HG02623 (cell line): ENCODE results near the gene SLC37A3.
"Not testable (repeated sequence)": the region's sequence is repeated elsewhere in the genome, so short reads cannot be mapped to it uniquely, and the experiment has no call there.

Source experiments
- ATAC-seq: cut with Tn5 transposase; IDR thresholded peaks from one replicate; pipeline ENCODE4 v1.9.1; 2021; ENCODE audit warnings: moderate library complexity; ENCODE audit not compliant: unreplicated experiment

SLC37A3 gene

DNA sequence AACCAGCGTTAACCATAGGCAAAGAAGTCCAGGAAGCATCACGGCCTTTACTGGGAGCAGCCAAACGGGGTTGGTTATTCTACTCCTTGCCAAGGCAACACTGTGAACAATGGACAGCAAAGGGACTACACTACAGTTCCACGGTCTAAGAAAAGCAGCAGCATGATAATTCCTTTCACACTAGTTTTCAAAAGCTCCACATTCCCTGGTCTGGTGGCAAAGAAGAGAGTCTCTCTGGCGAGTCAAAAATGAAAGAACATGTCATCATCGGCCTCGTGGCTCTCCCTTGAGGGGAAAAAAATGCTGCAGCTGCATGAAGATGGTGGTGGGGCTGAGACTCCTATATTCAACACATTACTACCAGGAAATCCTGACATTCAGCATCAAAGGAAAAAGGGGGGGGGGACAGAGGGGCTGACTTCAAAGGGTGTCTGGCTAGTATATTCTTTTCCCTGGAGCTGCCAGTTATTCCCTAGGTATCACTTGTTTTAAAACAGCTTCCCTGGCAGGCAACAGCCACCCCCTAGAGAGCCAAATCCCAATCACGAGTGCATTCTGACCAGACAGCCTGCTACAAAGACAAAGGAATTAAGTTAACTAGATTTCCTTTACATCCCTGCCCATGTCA, 49.1 kb downstream of the SLC37A3 start:
- ATAC-seq, result no peak

- ATAC-seq, result no peak
These were observed 50.0 kb downstream of the SLC37A3 start for GRCh38 chr7:140348161-140348849.

DNA sequence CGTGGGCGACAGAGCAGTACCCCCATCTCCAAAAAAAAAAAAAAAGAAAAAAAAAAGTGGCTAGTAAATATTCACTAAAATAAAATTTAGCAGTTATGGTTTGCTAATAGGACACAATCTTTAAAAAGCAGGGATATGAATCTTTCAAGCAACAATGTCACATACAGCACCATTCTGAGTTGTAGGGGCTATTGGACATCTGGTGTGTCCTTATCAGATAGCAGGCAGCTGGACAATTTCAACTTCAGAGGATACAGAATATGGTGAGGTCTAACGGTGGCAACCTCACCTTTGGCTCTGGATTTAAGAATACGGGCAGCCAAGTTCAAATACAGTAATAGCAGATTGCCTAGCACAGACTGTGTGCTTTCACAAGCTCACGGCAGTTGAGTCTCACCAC, 51.1 kb downstream of the SLC37A3 start:
- no peak for ATAC-seq

DNA sequence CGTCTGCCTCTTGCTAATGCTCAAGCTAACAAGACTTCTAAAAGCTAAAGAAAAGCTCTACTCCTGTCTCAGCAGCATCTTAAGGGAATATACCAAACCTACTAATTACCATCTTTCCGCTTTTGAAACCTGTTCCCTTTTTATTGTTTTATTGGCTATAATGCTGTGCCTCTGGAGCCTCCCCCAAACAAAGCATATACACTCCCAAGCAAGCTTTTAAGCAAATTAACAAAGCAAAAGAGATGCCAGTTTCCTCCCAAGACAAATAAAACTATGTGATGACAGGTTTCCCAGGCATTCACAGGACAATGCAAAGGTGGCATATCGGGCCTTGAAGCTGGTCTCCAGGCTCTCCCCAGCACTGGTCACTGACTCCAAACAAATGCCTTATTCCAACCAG, 52.9 kb downstream of the SLC37A3 start:
- ATAC-seq, result no peak

- ATAC-seq, result no peak
These were observed 55.4 kb downstream of the SLC37A3 start for GRCh38 chr7:140342727-140343514.

- ATAC-seq, result not testable (repeated sequence)
These were observed 59.4 kb downstream of the SLC37A3 start for GRCh38 chr7:140338959-140339358.

DNA sequence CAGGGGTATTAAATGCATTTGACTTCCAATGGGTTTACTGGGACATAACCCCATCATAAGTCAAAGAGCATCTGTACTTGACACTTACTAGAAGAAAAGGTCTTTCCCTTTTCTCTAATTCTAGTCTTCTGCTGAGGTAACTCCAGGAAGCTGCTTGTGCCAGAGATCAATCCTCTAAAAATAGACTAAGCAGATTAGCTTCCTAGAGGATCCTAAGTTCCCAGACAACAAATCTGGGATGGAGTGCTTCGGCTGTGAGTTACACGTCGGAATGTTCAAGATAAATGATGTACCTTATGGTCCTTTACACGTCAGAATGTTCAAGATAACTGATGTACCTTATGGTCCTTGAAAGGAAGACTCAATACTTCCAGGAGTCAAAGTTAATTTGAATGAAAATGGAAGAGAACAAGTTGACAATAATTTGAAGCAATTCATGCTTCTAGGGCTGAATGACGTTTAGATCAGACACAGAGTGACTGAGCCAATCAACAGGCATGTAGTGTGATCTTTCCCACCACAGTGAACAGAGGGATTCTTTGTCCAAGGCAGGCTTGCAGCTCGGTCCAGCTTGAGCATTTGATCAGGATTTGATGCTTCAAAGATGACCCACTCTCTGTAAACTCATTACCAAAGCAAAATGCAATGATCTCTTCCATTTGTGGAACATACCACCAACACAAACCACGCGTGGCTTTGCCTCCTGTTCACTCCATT, 63.8 kb downstream of the SLC37A3 start:
- no peak for ATAC-seq

DNA sequence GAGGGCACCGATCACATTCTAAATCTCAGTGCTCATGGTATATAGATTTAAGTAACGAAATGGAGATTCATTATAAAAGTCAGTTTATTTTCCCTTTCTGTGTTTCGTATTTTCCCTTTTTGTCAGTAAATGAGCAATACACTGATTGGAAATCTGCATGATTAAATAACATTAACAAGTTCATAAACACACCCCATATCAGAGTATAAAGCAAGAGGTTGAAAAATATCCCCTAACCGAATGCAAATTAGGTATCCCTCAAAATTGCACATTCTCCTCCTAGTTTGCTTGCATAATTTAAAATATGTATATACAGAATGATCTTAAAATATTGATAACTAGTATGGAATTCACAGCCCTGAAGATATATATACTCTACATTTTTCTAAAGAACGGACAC, 64.6 kb downstream of the SLC37A3 start:
- no peak for ATAC-seq

DNA sequence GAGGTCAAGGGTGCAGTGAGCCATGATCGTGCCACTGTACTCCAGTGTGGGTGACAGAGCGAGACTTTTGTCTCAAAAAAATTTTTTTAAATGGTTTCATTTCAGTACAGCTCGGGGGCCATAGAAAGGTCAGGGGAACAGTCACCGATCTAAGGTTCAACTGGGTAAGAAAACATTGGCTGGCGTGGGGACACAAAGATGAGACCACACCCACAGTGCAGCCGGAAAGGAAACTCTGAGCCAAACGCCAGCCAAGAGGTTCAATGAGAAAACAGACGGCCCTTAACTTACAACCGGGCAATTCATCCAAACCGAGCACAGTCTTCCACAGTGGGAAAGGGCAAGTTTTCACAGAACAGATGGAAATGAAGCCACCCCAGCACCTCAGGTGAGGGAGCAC, 65.1 kb downstream of the SLC37A3 start:
- ATAC-seq, result no peak

DNA sequence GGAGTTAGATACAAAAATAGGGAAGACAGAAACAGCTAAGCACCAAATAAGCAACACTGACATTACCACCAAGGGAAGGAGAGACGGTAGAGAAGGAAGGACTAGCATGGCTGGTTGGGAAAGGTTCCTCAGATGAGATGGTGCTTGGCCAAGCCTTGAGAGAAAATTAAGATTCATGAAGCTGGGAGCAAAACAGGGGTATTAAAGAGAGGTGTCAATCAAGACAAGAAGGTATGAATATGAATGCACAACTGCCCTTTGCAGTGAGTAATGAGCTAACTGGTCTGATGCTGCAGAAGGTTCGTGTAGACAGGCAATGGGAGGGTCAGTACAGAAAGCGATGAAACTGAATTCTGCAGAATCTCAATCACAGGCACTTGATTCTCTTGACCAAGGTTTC, 67.7 kb downstream of the SLC37A3 start:
- ATAC-seq, result no peak

GRCh38 chr7:140330128-140330527, 68.2 kb downstream of the SLC37A3 start:
- ATAC-seq, result no peak

DNA sequence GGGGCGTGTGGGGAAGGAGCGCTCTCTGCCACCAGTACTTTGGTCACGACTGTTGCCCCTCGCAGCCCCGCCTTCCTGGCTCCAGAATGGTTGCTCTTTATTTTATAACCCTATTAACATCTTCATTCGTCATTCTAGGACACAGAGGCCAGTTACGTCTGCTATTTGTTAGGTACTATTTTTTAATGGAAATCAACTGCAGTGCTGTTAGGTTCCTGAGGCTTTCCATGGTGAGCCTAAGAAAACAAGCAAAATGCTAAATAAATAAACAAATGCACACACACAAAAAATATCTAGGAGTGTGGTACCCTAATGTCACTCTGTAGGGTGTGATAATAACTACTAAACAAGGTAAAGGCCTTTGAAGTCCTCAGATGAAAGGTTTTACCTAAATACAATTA, 71.1 kb downstream of the SLC37A3 start:
- no peak for ATAC-seq

GRCh38 chr7:140326116-140326928, 72.0 kb downstream of the SLC37A3 start:
- no peak for ATAC-seq

DNA sequence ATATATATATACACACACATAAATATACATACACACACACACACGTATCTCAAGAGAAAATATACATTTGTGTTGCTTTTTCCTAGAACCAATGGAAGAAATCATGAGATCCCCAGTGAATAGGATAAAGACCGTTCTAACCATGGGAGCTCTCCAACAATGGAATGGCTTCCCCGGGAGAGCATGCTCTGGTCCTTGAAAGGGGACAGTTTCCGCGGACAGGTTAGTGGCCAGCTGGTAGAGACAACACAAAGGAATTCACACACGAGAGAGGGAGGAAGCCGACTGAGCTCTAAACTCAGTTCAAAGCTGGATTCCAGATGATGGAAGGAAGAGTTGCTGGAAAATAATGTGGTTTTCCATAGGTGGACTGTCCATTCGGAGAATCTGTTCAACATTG, 72.7 kb downstream of the SLC37A3 start:
- no peak for ATAC-seq

- no peak for ATAC-seq
These were observed 73.6 kb downstream of the SLC37A3 start for GRCh38 chr7:140324714-140325113.

GRCh38 chr7:140322759-140323158, 75.6 kb downstream of the SLC37A3 start:
- ATAC-seq, result no peak

GRCh38 chr7:140320078-140320477, 78.3 kb downstream of the SLC37A3 start:
- ATAC-seq, result not testable (repeated sequence)

DNA sequence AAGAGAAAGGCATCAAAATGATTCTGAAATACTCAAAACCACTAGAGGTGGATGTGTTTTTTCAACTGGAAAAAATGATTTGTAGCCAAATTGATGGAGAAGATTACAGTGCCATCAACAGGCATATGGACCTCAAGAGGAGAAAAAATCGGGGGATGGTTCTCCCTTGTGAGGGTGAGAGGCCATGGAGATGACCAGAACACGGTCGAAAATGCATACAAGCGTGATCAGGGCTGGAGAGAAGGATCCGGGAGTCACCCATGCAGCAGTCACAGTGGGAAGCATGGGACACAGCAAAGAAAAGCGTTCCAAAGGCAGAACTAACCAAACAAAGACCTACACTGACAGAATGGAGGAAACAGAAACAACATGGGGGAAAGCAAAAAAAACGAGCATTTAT, 80.3 kb downstream of the SLC37A3 start:
- ATAC-seq, result no peak

GRCh38 chr7:140317597-140317996, 80.7 kb downstream of the SLC37A3 start:
- no peak for ATAC-seq

GRCh38 chr7:140316165-140316661, 82.1 kb downstream of the SLC37A3 start:
- no peak for ATAC-seq
